H1 (cell line): ENCODE results near the gene LPGAT1. TPM values are rescaled to one million over a fixed set of nuclear protein-coding genes. Genes with fewer than 3 reads are reported as not detected.

Source experiments
- CTCF ChIA-PET: fragments of 300-600 bp; sonication (Branson Sonifier 250); formaldehyde crosslinking; loops from one replicate; lab custom pipeline; 2021; ENCODE audit not compliant: partially characterized antibody; lab: Charles Lee
- POLR2A ChIA-PET: fragments of 300-600 bp; sonication (Branson Sonifier 250); formaldehyde crosslinking; loops from one replicate; lab custom pipeline; 2021; ENCODE audit warnings: inconsistent platforms; ENCODE audit not compliant: partially characterized antibody; lab: Charles Lee
- DNase-seq, 2 experiments: peaks; one replicate each; pipeline versions ENCODE4 v3.0.0 to v3.0.0-alpha.2; 2010 to 2022; ENCODE audit warnings: low spot score in 2 of 2, low read depth in 1 of 2, mixed read lengths in 1 of 2
- FAIRE-seq: peaks from 2 replicates; lab custom pipeline; 2011; peaks lifted over from hg19 to GRCh38; lab: Jason Lieb, UNC
- H2AFZ ChIP-seq: 2 replicates; pipeline ENCODE4 v1.8.1; 2012; ENCODE audit warnings: low read length, inconsistent platforms
- H2AK5ac ChIP-seq: 2 replicates; pipeline ENCODE4 v1.6.1; 2013; ENCODE audit warnings: low read depth, low read length
- H2BK120ac ChIP-seq: replicated peaks from 2 replicates; pipeline ENCODE3; 2013; ENCODE audit warnings: low read depth, low read length, inconsistent platforms
- H2BK12ac ChIP-seq: 2 replicates; pipeline ENCODE4 v1.6.1; 2013; ENCODE audit warnings: low read depth, low read length
- H2BK15ac ChIP-seq: 2 replicates; pipeline ENCODE4 v1.6.1; 2013; ENCODE audit warnings: low read length
- H2BK20ac ChIP-seq: 2 replicates; pipeline ENCODE4 v1.6.1; 2013; ENCODE audit warnings: low read length
- H2BK5ac ChIP-seq: 2 replicates; pipeline ENCODE4 v1.6.1; 2013; ENCODE audit warnings: low read depth, low read length
- H3K14ac ChIP-seq: 2 replicates; pipeline ENCODE4 v1.6.1; 2013; ENCODE audit warnings: inconsistent platforms; ENCODE audit not compliant: insufficient read length
- H3K18ac ChIP-seq: 2 replicates; pipeline ENCODE4 v1.6.1; 2013; ENCODE audit warnings: low read length; ENCODE audit errors: extremely low read depth
- H3K23ac ChIP-seq: 2 replicates; pipeline ENCODE4 v1.6.1; 2013; ENCODE audit warnings: inconsistent platforms; ENCODE audit not compliant: insufficient read length
- H3K23me2 ChIP-seq: 2 replicates; pipeline ENCODE4 v1.6.1; 2013; ENCODE audit warnings: low read depth, low read length
- H3K27ac ChIP-seq: 2 replicates; pipeline ENCODE4 v1.6.1; 2011; ENCODE audit warnings: low read depth, low read length, inconsistent platforms
- H3K27me3 ChIP-seq, 4 experiments: replicated peaks in 1 of 4; 1 replicate in 1 of 4; 2 replicates in 3 of 4; pipeline versions ENCODE4 v1.6.1 to v1.8.1; 2011 to 2013; ENCODE audit warnings: low read length in 3 of 4, mild to moderate bottlenecking in 3 of 4, inconsistent platforms in 2 of 4, mixed read lengths in 2 of 4, moderate library complexity in 1 of 4; ENCODE audit not compliant: control insufficient read depth in 3 of 4, insufficient read depth in 3 of 4; ENCODE audit errors: extremely low read depth in 1 of 4
- H3K36me3 ChIP-seq, 4 experiments: 2 replicates each; pipeline versions ENCODE4 v1.6.1 to v1.8.1; 2011 to 2013; ENCODE audit warnings: mild to moderate bottlenecking in 4 of 4, low read length in 3 of 4, moderate library complexity in 2 of 4, control low read depth in 1 of 4, inconsistent platforms in 1 of 4; ENCODE audit not compliant: insufficient read depth in 4 of 4, control insufficient read depth in 2 of 4
- H3K4ac ChIP-seq: replicated peaks from 2 replicates; pipeline ENCODE3; 2013; ENCODE audit warnings: low read length, low read depth, mixed read lengths, inconsistent platforms; ENCODE audit not compliant: insufficient read length
- H3K4me1 ChIP-seq, 4 experiments: replicated peaks in 1 of 4; 1 replicate in 1 of 4; 2 replicates in 3 of 4; pipeline versions ENCODE4 v1.6.1 to v1.8.1; 2011 to 2013; ENCODE audit warnings: low read length in 3 of 4, inconsistent platforms in 2 of 4, mixed read lengths in 1 of 4; ENCODE audit not compliant: insufficient read depth in 4 of 4, control insufficient read depth in 3 of 4
- H3K4me2 ChIP-seq, 2 experiments: 2 replicates each; pipeline versions ENCODE4 v1.6.1 to v1.8.1; 2011 to 2013; ENCODE audit warnings: low read depth in 2 of 2, low read length in 2 of 2, control low read depth in 1 of 2, inconsistent platforms in 1 of 2, mild to moderate bottlenecking in 1 of 2; ENCODE audit not compliant: insufficient read depth in 1 of 2
- H3K4me3 ChIP-seq, 4 experiments: fragments of 200-600, 300-600 bp in 1 of 4; sonication (generic), shearing (Covaris generic), sonication (Bioruptor Twin) in 1 of 4; 2 replicates each; pipeline versions ENCODE4 v1.5.1 to v1.8.1; 2011 to 2016; ENCODE audit warnings: low read length in 4 of 4, low read depth in 3 of 4, control low read depth in 2 of 4, inconsistent platforms in 2 of 4, mild to moderate bottlenecking in 2 of 4, mixed read lengths in 1 of 4, moderate library complexity in 1 of 4; ENCODE audit not compliant: insufficient read depth in 2 of 4; ENCODE audit errors: extremely low read depth in 1 of 4
- H3K56ac ChIP-seq: replicated peaks from 2 replicates; pipeline ENCODE3; 2013; ENCODE audit warnings: low read depth, mild to moderate bottlenecking, mixed read lengths, low read length, inconsistent platforms; ENCODE audit not compliant: insufficient read length
- H3K79me1 ChIP-seq: 2 replicates; pipeline ENCODE4 v1.6.1; 2013; ENCODE audit warnings: low read depth, low read length, control low read depth
- H3K79me2 ChIP-seq, 2 experiments: 2 replicates each; pipeline versions ENCODE4 v1.6.1 to v1.8.1; 2012 to 2013; ENCODE audit warnings: low read length in 2 of 2, mild to moderate bottlenecking in 2 of 2, inconsistent platforms in 1 of 2; ENCODE audit not compliant: insufficient read depth in 2 of 2, control insufficient read depth in 1 of 2
- H3K9ac ChIP-seq, 4 experiments: replicated peaks in 1 of 4; 1 replicate in 1 of 4; 2 replicates in 3 of 4; pipeline versions ENCODE4 v1.6.1 to v1.8.1; 2011 to 2013; ENCODE audit warnings: low read depth in 3 of 4, low read length in 3 of 4, control low read depth in 2 of 4, mild to moderate bottlenecking in 2 of 4, moderate library complexity in 2 of 4, inconsistent platforms in 1 of 4; ENCODE audit errors: extremely low read depth in 1 of 4
- H3K9me3 ChIP-seq, 2 experiments: 2 replicates each; pipeline versions ENCODE4 v1.6.1 to v1.8.1; 2012 to 2013; ENCODE audit warnings: mild to moderate bottlenecking in 2 of 2, moderate library complexity in 2 of 2, control low read depth in 1 of 2, inconsistent platforms in 1 of 2, low read depth in 1 of 2, low read length in 1 of 2, mixed read lengths in 1 of 2; ENCODE audit not compliant: insufficient read depth in 2 of 2
- H4K20me1 ChIP-seq, 2 experiments: replicated peaks in 1 of 2; 2 replicates each; pipeline versions ENCODE3 to v1.8.1; 2011 to 2013; ENCODE audit warnings: inconsistent platforms in 2 of 2, low read length in 2 of 2, mild to moderate bottlenecking in 1 of 2; ENCODE audit not compliant: insufficient read depth in 2 of 2, control insufficient read depth in 1 of 2
- H4K5ac ChIP-seq: 2 replicates; pipeline ENCODE4 v1.6.1; 2013; ENCODE audit warnings: low read length, low read depth, mixed read lengths, inconsistent platforms; ENCODE audit not compliant: insufficient read length
- H4K8ac ChIP-seq: 2 replicates; pipeline ENCODE4 v1.8.0; 2013; ENCODE audit warnings: mild to moderate bottlenecking, moderate library complexity, low read length, inconsistent platforms; ENCODE audit not compliant: insufficient read depth; ENCODE audit errors: extremely low read depth
- H4K91ac ChIP-seq: replicated peaks from 2 replicates; pipeline ENCODE3; 2013; ENCODE audit warnings: low read length, mixed read lengths, inconsistent platforms; ENCODE audit not compliant: insufficient read length
- ASH2L ChIP-seq: fragments of 200-600, 300-600 bp; sonication (generic); IDR thresholded peaks from one replicate; pipeline ENCODE4 v1.7.1; 2017; ENCODE audit warnings: low read length
- BACH1 ChIP-seq: IDR thresholded peaks from 2 replicates; pipeline ENCODE4 v1.6.1; 2012; ENCODE audit warnings: low read length, improper control_type of control experiment
- CHD2 ChIP-seq: IDR thresholded peaks from 2 replicates; pipeline ENCODE4 v1.6.1; 2012; ENCODE audit warnings: low read length, improper control_type of control experiment
- EZH2 ChIP-seq: fragments of 200-600 bp; sonication (generic); IDR thresholded peaks from 2 replicates; pipeline ENCODE4 v1.7.1; 2012; ENCODE audit warnings: low read depth, mild to moderate bottlenecking, moderate library complexity, low read length, inconsistent platforms; ENCODE audit not compliant: severe bottlenecking
- GTF2F1 ChIP-seq: IDR thresholded peaks from 2 replicates; pipeline ENCODE4 v1.6.1; 2012; ENCODE audit warnings: low read depth, low read length, improper control_type of control experiment, borderline replicate concordance
- HDAC6 ChIP-seq: IDR thresholded peaks from one replicate; pipeline ENCODE4 v1.7.1; 2012; ENCODE audit warnings: low read depth, mild to moderate bottlenecking, inconsistent platforms, low read length, moderate library complexity
- JUND ChIP-seq: IDR thresholded peaks from 2 replicates; pipeline ENCODE4 v1.6.1; 2011; ENCODE audit warnings: mild to moderate bottlenecking, improper control_type of control experiment, low read length
- NRF1 ChIP-seq: IDR thresholded peaks from 2 replicates; pipeline ENCODE4 v1.6.1; 2011; ENCODE audit warnings: mild to moderate bottlenecking, low read depth, low read length, improper control_type of control experiment
- SIN3A ChIP-seq, 2 experiments: IDR thresholded peaks in 1 of 2; conservative IDR thresholded peaks in 1 of 2; 2 replicates each; pipeline ENCODE4 v1.6.1; 2011 to 2012; ENCODE audit warnings: low read length in 2 of 2, improper control_type of control experiment in 1 of 2, low read depth in 1 of 2, mild to moderate bottlenecking in 1 of 2
- SP2 ChIP-seq: IDR thresholded peaks from 2 replicates; pipeline ENCODE4 v1.6.1; 2012; ENCODE audit warnings: mild to moderate bottlenecking, low read length, inconsistent platforms
- TAF7 ChIP-seq: optimal IDR thresholded peaks from 2 replicates; pipeline ENCODE3; 2011; ENCODE audit warnings: low read depth, mild to moderate bottlenecking, inconsistent platforms, low read length, moderate library complexity, borderline replicate concordance
- TBP ChIP-seq: IDR thresholded peaks from 2 replicates; pipeline ENCODE4 v1.6.1; 2011; ENCODE audit warnings: low read depth, low read length, improper control_type of control experiment
- YY1 ChIP-seq: IDR thresholded peaks from 2 replicates; pipeline ENCODE4 v1.6.1; 2011; ENCODE audit warnings: low read depth, mild to moderate bottlenecking, low read length
- ZNF274 ChIP-seq: IDR thresholded peaks from 2 replicates; pipeline ENCODE4 v1.7.0; 2012; ENCODE audit warnings: low read length, borderline replicate concordance; ENCODE audit errors: extremely low read depth
- polyA plus RNA-seq, 7 experiments: library from polyadenylated mRNA; depleted of rRNA in 3 of 7; stranded (reverse) in 5 of 7; unstranded in 2 of 7; fragments of >200 nt in 5 of 7; fragments of 200-250 nt in 2 of 7; gene quantifications; 1 replicate in 5 of 7; 2 replicates in 1 of 7; 4 replicates in 1 of 7; pipeline versions ENCODE4 v1.2.1 to v1.2.3, GENCODE V29; 2011 to 2013; ENCODE audit warnings: missing spikeins in 2 of 7, mixed read lengths in 2 of 7
- total RNA-seq: library from RNA; stranded (reverse); fragmentation: NEBNext Ultra II Directional; extraction: Animal tissue kit (Norgen Biotek cat#: 25700); gene quantifications from 2 replicates; pipeline ENCODE4 v1.2.1, GENCODE V29; 2021
- TF ChIP-seq, protein P1 (sequence below): IDR thresholded peaks from 2 replicates; pipeline ENCODE4 v1.6.1; 2012; ENCODE audit warnings: inconsistent platforms

LPGAT1 gene
- total and polyA plus RNA-seq, 2 of the 8 experiments (the other 6 are each of a cell fraction or from before 2014, with no cell fraction given): 2.3 to 13.5 TPM

DNA sequence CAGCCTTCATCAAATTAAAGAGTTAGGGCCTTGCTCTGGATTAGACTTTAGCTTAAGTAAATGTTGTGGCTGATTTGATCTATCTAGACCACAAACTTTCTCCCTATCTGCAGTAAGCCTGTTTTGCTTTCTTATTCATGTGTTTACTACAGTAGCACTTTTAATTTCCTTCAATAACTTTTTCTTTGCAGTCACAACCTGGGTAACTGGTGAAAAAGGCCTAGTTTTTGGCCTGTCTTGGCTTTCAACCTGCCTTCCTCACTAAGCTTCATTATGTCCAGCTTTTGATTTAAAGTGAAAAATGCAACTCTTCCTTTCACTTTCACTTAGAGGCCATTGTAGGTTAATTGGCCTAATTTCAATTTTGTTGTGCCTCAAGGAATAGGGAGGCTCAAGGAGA is 12.5 kb upstream of the LPGAT1 start:
- H3K4me3 ChIP-seq: no peak overlapping the region
- no peak for DNase-seq
- H3K27me3 ChIP-seq: no peaks in the 10 kb centered on the region
- H4K8ac ChIP-seq: no peak overlapping the region
- H2AFZ ChIP-seq: no peak overlapping the region
- H2AK5ac ChIP-seq: no peak overlapping the region
- no peak overlapping the region for H3K27ac ChIP-seq
- H2BK120ac ChIP-seq: no peak overlapping the region
- H2BK12ac ChIP-seq: no peak overlapping the region
- H2BK20ac ChIP-seq: no peak overlapping the region
- ChIA-PET CTCF (interaction anchor here (1.8 kb wide), 1 partner anchor 145 kb away, joined by 7 read pairs; no protein-coding TSS in a partner anchor), POLR2A (no interaction called here)
- H3K23me2 ChIP-seq: no peaks in the 10 kb centered on the region
- no peak overlapping the region for H2BK5ac ChIP-seq
- no peak overlapping the region for H2BK15ac ChIP-seq
- no peaks in the 10 kb centered on the region for H4K20me1 ChIP-seq
- no peaks in the 10 kb centered on the region for H3K79me1 ChIP-seq
- no peak overlapping the region for H3K14ac ChIP-seq
- H3K4me1 ChIP-seq: no peaks in the 10 kb centered on the region
- H3K4ac ChIP-seq: no peak overlapping the region
- H3K79me2 ChIP-seq: no peaks in the 10 kb centered on the region
- H3K4me2 ChIP-seq: no peak overlapping the region
- H3K36me3 ChIP-seq: no peaks in the 10 kb centered on the region
- no peak overlapping the region for H3K9ac ChIP-seq
- H4K91ac ChIP-seq: no peak overlapping the region
- no peak overlapping the region for H3K56ac ChIP-seq
- FAIRE-seq: no peak
- TF ChIP-seq TBP (no peak), SIN3A (conservative IDR thresholded peaks at IDR 0.05 in 1 of 2, IDR thresholded peaks at IDR 0.05 in 1 of 2; ENCODE audit: low read depth in 1 of 2, low read length in 2 of 2) (no peak), HDAC6 (no peak), JUND (no peak), TAF7 (no peak), GTF2F1 (no peak), YY1 (no peak), EZH2 (no peak), ZNF274 (no peak), ASH2L (no peak), NRF1 (no peak), BACH1 (no peak), SP2 (no peak), CHD2 (no peak)
- TF ChIP-seq, protein P1, sequence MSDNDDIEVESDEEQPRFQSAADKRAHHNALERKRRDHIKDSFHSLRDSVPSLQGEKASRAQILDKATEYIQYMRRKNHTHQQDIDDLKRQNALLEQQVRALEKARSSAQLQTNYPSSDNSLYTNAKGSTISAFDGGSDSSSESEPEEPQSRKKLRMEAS: no peak
- H3K9me3 ChIP-seq: no peaks in the 10 kb centered on the region
- H3K23ac ChIP-seq: no peak overlapping the region
- H4K5ac ChIP-seq: no peak overlapping the region
- H3K18ac ChIP-seq: no peak overlapping the region
